ENCODE results near the gene MYEOV.

The MYEOV gene

DNA sequence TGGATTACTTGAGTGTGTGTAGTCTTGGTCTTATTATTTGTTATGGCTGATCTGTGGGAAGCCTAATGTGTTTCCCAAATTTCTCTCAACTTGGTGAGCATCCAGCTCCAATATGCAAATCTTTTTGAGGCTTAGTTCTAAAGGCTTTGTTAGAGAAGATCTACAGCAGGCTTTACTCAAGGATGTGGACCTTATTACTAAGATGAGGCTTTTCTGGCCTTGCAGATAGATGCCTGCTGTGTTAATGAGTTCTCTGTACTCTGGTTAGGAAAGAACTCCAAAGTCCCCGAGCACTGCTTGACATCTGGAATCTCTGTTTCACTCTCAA, 24.1 kb downstream of the MYEOV start:
- H3K4me3 ChIP-seq (ENCODE audit: low read length) = no peak overlapping the region
- TF ChIP-seq, protein P1, sequence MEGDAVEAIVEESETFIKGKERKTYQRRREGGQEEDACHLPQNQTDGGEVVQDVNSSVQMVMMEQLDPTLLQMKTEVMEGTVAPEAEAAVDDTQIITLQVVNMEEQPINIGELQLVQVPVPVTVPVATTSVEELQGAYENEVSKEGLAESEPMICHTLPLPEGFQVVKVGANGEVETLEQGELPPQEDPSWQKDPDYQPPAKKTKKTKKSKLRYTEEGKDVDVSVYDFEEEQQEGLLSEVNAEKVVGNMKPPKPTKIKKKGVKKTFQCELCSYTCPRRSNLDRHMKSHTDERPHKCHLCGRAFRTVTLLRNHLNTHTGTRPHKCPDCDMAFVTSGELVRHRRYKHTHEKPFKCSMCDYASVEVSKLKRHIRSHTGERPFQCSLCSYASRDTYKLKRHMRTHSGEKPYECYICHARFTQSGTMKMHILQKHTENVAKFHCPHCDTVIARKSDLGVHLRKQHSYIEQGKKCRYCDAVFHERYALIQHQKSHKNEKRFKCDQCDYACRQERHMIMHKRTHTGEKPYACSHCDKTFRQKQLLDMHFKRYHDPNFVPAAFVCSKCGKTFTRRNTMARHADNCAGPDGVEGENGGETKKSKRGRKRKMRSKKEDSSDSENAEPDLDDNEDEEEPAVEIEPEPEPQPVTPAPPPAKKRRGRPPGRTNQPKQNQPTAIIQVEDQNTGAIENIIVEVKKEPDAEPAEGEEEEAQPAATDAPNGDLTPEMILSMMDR (conservative IDR thresholded peaks at IDR 0.05; ENCODE audit: low read depth, low read length) = no peak

GRCh38 chr11:69319255-69320106, 25.5 kb downstream of the MYEOV start:
- no peak for DNase-seq (ENCODE audit: low read depth)
- TF ChIP-seq, protein P1 (conservative IDR thresholded peaks at IDR 0.05; ENCODE audit: low read depth, low read length) = no peak
- no peak overlapping the region for H3K4me3 ChIP-seq (ENCODE audit: low read length)

More for the DNA sequence above, 24.1 kb downstream of the MYEOV start:
- no peak for DNase-seq (ENCODE audit: low read depth)

DNA sequence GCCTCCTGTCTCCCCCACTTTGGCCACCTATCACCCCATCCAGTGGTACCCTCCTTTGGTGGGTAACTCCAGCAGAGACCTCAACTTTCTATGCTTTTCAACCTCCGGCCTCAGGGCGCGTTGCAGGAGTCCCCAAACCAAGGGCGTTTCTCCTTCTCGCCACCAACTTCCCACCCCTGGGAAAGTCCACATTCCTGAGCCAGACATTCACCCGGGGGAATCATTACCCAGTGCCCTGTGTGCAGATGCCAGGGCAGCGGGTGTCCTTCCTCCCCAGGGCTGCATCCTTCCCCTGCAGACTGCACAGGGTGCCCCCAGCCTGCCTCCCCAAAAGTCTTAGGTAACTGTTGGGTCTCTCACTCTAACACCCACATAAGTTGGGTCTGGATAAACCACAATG, 26.4 kb downstream of the MYEOV start:
- TF ChIP-seq, protein P1 (conservative IDR thresholded peaks at IDR 0.05; ENCODE audit: low read depth, low read length) = no peak
- H3K4me3 ChIP-seq (ENCODE audit: low read length) = no peak overlapping the region
- no peak for DNase-seq (ENCODE audit: low read depth)

DNA sequence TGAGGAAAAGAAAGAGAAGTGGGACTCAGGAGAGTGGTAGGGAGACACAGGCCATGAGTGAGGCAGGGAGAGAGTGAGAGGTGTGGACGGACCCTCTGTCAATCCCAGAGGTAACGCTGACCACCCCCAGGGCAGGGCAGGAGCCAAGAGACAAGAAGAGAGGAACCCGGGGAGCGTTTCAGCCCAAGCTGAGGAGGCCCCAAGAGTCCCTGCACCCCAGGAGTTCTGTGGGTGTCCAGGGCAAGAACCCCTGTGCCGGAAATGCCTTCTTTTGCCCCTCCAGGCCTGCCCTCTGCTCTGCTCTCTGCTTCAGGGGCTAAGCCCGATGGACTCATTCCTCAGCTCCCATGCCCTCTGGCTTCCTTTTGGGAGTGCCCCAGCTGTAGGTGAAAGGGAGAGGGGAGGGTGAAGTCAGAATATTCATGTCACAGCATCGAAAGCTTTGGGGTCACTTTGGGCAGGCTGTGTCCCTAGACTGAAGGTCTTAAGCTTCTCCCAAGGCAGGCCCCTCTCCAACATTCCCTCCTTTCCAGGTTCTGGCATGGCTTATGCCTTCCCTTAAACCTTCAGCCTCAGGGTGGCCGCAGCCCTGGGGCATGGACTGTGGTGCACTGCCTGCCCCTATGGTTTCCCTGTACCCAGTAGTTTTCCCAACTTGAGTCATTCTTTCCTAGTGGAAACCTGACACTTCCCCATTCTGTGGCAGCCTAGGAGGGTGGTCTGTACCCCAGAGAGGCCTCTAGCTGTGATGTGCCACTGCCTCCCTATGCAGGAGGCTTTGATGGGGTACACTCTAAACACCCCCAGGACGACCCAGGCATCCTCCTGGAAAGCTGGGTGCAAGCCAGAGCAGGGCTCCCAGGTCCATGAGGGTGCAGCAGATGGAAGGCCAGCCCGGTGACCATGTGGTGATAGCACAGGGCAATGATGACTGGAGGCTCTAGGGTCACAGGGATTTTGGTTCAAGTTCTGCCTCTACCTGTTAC, 27.1 kb downstream of the MYEOV start:
- TF ChIP-seq, protein P1 (conservative IDR thresholded peaks at IDR 0.05; ENCODE audit: low read depth, low read length) = no peak
- DNase-seq (ENCODE audit: low read depth) = no peak
- H3K4me3 ChIP-seq (ENCODE audit: low read length) = no peak overlapping the region

DNA sequence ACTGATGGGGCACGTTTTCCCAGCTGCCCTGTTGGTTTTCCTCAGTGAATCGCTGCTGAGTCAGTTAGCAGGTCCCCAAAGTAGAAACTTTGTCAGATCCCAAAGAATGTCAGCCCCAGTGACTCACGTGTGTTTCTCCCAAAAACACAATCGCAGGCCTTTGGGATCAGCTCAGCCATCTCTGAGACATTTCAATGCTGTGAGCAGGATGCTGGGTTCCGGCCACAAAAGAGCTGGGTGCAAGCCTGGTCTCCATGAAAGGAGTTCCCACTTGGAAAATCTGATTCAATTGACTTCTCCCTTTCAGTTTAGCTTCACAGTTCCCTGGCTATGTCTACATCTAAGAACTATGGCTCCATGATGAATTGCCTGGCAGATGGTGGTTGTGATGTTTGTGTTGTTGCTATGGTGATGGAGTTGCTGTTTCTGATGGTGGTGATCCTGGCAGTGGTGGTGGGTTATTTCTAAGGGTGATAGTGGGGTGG, 28.0 kb downstream of the MYEOV start:
- no peak overlapping the region for H3K4me3 ChIP-seq (ENCODE audit: low read length)
- TF ChIP-seq, protein P1 (conservative IDR thresholded peaks at IDR 0.05; ENCODE audit: low read depth, low read length) = no peak
- DNase-seq (ENCODE audit: low read depth) = no peak

- TF ChIP-seq, protein P1 (conservative IDR thresholded peaks at IDR 0.05; ENCODE audit: low read depth, low read length) = no peak
- DNase-seq (ENCODE audit: low read depth) = no peak
- H3K4me3 ChIP-seq (ENCODE audit: low read length) = no peak overlapping the region
These were observed 31.5 kb downstream of the MYEOV start for GRCh38 chr11:69325446-69325845.

Measured in retinal pigment epithelial cell (primary cell).